Activated T-cell treated with anti-CD3 and anti-CD28 coated beads for 4 hours (primary cell): ENCODE data around the gene OSBPL2.

Experiments
- DNase-seq: peaks from one replicate; pipeline ENCODE4 v3.0.0-alpha.2; 2020

OSBPL2 gene

DNA sequence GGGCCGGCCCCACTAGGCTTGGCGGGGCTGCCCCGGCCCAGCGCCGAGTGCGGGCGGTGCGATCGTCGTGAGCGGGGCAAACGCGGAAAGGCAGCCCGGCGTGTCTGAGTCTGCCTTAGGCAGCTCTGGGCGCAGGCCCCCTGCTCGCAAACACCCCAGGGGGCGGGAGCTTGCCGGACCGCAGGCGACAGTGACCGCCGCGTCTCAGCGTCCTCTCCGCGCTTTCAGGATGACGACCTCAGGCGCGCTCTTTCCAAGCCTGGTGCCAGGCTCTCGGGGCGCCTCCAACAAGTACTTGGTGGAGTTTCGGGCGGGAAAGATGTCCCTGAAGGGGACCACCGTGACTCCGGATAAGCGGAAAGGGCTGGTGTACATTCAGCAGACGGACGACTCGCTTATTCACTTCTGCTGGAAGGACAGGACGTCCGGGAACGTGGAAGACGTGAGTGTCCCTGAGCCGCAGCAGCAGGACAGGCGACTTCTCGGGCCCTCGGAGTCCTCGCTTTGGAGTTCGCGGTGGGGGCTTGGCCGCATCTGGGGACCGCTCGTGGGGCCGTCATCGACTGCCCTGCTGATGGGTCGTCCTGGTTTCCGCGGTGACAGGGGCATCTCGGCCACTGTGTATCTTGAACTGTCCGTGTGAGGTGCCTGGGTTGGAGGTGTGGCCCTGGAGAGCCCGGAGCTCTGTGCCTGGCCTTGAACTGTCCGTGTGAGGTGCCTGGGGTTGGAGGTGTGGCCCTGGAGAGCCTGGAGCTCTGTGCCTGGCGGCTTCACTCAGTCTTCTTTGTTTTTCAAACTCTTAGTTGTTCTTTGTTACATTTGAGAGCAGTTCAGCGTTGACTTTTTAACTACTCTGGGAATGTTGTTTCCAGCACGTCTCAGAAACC is 65.3 kb downstream of the OSBPL2 start:
- DNase-seq = no peak

DNA sequence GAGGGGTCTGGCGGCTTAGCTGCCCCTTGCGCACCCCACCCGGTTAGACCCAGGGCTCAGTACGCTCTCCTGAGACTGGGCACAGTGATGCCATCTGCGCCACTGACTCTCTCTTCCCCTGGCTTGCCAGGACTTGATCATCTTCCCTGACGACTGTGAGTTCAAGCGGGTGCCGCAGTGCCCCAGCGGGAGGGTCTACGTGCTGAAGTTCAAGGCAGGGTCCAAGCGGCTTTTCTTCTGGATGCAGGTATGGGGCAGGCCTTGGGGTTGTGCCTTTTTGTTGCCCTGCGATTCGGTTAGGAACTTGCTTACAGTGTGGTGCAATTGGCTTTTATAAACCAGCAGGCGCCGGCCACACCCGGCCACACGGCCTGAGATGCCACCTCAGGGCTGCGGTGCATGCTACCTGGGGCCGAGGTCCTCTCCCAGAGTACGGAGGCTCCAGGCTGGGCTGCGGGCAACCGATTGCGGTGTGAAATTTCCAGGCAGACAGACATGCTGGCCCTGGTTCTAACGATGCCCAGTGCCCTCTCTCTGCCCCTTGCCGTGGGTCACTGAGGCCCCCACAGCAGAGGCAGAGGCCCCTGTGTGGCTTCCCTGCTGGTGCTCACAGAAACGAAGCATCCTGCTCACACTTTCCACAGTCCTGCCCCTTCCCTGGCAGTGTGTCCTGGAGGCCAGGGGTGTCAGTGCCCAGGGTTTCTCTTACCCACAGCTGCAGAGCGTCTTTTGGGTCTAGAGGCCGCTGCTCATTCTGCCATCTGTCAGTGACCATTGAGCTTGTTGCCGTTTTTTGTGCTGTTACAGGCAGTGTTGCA is 66.2 kb downstream of the OSBPL2 start:
- no peak for DNase-seq

DNA sequence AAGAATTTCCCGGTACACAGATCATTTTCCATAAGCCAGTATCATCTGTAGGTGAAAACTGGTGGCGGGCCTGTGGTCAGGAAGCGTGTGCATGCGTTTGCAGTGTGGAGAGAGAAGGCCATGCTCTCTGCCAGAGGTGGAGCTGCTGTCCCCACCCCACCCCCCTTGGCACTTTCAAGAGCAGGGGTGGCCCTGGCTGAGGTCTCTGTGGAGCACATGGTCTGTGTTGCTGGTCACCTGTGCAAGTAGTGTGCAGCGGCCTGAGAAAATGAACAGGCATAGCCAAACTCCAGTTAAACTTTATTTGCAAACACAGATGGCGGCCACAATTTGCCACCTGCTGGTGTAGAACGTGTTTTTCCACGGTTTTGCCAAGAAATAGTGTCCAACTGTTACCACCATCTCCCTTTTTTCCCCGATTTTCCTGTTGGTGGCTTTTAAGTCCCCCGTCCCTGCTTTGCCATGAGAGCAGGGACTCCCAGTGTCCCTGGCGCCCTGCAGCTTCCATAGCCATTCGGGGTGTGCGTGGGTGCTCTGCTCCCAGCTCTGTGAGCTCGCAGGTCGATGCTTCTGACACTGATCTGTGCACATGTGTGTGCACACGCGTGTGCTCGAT is 66.9 kb downstream of the OSBPL2 start:
- DNase-seq = no peak

DNA sequence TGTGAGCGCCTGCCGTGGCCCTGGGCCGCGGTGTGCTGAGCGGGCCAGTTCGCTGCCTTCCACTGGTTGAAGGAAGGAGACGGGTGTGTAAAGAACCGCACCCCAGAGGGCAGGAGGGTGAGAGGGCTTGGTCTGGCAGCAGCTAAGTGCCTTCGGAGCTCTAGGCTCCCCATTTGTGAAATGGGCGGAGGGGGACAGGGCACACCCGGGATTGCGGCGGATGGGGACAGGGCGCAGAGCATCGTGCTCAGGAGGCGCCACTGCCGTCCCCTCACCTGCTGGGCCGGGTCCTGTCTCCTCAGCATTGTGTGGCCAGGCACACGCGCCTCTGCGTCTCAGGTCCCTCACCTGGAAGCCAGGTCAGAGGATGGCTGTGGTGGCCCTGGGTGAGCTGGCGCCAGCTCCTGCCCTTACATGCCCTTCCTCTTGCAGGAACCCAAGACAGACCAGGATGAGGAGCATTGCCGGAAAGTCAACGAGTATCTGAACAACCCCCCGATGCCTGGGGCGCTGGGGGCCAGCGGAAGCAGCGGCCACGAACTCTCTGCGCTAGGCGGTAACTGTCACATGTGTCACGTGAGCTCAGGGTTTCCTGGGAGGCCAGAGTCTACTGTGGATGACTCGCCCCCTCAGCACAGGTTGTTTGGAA is 67.6 kb downstream of the OSBPL2 start:
- no peak for DNase-seq

DNA sequence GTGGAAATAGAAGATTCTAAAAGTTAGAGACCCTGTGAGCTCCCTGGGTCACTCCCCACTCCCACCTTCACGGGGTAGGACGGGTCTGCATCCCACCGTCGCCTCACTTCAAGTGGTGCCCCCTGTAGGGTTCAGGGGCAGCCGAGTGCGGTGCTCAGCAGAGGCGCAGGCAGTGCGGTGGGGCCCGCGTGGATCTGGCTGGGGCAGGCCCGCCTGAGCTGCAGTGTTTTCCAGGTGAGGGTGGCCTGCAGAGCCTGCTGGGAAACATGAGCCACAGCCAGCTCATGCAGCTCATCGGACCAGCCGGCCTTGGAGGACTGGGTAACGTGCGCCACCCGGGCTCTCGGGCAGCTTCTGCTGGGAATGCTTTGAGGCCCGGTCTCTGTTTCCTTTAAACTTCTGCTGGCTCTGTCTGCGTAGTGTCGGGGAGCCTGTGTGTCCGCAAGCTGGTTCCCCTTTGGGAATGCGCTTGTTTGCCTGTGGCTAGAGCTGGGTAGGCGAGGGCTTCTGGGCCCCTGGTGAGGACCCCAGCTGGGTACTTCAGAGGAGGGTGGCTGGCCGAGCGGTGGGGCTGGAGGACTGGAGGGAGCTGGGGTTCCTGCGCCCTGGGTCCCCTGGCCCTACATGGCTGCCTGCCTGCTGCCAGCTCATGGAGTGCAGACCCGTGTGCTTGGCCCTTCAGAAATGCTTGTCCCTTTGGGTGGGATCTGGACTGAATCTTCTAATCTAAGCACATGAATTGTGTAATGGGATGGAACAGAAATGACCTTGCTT is 68.3 kb downstream of the OSBPL2 start:
- DNase-seq = no peak

DNA sequence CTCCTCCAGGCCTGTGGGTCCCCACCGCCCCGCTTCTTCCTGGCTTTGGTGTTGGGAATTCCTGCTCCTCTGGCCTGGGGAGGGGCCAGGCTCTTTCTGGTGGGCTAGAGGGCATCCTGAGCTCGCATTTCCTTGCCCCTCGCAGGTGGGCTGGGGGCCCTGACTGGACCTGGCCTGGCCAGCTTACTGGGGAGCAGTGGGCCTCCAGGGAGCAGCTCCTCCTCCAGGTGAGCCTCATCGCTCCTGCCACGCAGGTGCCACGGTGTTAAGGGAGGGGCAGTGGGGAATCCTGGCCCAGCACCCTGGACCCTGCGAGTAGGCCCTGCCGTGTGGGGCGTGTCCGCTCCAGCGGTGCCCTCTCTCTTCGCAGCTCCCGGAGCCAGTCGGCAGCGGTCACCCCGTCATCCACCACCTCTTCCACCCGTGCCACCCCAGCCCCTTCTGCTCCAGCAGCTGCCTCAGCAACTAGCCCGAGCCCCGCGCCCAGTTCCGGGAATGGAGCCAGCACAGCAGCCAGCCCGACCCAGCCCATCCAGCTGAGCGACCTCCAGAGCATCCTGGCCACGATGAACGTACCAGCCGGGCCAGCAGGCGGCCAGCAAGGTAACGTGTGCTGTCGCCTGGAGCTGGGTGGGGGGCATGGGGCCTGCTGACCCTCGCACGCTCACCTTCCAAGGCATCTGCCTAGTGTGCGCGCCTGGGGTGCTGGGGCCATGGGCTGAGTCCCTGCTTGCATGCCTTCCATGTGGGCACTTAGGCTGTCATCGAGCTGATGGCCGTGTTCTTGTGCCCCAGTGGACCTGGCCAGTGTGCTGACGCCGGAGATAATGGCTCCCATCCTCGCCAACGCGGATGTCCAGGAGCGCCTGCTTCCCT is 69.1 kb downstream of the OSBPL2 start:
- DNase-seq = no peak

DNA sequence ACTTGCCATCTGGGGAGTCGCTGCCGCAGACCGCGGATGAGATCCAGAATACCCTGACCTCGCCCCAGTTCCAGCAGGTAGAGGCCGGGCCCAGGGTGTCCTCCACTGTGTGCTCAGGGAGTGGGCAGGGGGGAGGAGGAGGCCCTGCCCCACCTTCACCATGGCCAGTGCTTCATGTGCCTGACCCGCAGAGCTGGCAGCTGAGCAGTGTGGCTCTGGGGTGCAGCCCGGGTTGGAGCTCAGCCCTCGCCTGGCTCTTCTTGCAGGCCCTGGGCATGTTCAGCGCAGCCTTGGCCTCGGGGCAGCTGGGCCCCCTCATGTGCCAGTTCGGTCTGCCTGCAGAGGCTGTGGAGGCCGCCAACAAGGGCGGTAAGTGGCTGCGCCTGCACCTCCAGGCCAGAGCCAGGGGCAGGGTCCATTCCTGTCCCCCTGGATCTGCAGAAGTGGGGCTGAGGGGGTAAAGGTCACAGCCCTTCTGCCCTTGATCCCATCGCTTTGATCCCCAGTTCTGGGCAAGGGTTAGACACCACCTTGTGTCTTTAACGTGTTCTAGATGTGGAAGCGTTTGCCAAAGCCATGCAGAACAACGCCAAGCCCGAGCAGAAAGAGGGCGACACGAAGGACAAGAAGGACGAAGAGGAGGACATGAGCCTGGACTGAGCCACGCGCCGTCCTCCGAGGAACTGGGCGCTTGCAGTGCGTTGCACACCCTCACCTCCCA is 69.9 kb downstream of the OSBPL2 start:
- DNase-seq = no peak

DNA sequence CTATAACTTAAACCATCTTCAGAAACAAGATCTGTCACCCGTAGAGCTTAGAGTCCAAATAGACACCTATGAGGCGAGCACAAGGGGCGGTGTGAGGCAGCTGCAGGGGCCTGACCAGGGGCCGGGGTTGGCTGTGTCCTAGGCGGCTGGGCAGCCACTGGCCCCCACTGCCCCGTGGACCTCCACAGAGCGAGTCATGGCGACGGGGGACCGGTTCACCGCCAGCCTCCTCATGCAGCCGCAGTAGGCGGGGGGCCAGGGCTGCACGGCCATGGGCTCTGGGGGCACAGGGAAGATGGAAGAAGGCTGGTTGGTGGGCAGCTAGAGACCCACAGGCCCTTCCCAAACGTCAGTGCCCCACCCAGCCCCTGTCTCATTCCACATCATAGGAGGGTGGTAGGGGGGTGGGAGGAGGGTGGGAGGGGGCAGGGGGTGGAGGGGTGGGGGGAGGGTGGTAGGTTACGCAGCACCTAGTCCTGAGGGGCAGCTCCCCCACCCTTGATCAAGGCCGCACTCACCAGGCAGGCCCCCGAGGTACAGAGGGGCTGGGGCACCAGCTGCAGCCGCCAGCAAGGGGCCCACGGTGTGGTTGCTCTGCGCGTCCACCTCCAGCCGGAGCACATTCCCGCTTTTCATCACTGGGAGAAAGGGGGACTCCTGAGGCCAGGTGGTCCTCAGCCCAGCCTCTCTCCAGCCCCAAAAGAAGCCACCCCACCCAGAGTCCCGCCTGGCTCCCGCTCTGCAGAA is 71.0 kb downstream of the OSBPL2 start:
- no peak for DNase-seq

DNA sequence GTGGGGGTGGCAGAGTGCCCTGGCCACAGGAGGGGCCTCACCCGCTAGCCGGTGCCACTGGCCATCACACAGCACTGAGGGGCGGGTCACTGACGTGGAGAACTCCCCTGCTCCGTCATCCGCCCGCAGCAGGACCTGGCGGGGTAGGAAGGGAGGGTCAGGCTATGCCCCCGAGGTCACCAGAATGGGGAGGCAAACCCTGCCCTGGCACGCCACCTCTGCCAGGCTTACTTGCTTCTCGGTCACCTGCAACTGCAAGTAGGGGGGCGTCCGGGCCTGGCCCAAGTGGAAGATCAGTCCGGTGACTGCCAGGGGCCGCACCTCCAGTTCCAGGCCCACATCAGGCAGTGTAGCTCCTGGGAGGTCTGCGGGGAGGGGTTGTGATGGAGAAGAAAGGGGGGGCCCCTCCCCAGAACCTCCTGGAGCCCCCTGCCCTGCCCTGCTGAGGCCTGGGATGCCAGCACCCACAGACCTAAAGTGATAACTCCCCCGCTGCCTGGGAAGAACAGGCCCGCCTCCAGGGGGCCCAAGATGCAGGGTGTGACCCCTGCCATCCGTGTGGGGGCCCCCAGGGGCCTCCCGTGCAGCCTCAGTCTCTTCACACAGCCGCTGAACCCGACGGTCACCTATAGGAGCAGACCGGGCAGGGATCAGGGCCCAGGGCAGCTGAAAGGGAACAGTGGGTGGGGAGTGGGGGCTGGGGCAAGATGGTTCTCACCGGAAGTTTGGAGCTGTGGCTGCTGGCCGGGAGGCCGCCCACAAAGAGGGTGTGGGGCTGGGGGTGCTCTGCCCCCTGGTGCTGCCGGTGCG is 71.8 kb downstream of the OSBPL2 start:
- no peak for DNase-seq

DNA sequence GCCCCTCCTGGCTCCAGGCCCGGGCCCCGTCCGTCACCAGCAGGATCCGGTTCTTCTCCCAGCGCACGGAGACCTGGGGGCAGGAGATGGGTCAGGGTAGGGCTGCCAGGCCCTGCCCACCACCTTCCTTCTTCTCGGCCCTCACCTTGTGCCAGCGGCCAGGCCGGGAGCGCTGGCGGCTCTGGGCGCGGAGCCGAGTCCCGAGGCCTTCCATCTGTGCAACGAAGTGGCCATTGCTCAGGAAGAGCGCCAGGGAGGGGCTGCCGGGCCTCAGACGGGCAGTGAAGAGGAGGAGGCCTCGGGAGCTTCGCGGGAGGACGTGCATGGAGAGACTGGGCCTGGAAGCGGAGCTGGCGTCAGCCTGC is 72.4 kb downstream of the OSBPL2 start:
- DNase-seq = no peak

DNA sequence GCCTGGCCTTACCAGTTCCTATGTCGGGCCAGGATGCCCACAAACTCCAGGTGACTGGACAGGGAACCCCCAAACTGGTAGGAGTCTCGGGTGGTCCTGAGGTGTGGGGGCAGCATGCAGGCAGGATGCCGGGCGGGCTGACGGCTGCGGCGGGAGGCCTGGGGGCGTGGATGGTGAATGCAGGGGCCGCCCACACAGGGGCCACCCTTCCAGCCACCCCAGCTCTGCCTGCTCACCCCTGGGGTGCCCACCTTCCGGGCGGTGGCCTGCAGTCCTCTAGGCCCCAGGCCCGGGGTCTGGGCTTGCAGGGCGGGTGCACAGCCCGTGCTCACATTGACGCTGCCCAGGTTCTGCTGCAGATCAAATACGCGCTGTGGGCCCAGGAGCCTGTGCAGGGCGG is 72.8 kb downstream of the OSBPL2 start:
- no peak for DNase-seq

DNA sequence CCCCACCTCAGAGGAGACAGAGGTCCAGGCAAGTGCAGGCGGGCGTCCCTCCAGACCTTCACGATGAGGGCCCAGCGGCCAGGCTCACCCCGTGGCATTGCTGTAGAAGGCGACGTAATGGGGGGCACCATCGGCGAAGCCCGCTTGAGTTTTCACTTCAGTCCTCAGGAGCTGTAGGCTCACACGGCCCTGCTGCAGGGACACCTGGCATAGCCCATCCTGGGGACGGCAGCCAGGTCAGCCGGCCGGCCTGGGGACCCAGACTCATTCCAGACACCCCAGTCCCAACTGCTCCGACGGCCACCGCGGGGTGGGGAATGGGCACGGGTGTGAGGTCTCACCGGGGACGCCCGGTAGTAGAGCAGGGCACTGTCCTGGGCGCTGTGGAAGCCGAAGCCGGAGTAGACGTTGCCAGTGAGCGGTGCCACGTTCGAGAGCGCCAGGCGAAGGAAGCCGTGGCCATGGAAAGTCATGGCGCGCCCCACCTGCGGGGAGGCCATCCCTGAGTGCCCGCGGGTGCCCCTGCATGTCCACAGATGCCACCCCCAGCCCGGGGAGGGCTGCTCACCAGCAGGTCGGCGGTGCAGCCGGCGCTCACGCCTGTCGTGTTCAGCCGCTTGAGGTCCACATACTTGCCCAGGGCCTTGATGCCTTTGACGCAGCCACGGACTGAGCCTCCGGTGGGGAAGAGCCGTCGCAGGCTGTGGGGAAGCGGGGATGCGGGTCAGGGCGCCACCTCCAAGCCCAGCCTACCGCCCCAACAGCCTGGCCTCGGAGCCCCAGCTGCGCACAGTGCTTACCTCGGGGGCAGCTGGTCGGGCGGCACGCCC is 73.7 kb downstream of the OSBPL2 start:
- no peak for DNase-seq

DNA sequence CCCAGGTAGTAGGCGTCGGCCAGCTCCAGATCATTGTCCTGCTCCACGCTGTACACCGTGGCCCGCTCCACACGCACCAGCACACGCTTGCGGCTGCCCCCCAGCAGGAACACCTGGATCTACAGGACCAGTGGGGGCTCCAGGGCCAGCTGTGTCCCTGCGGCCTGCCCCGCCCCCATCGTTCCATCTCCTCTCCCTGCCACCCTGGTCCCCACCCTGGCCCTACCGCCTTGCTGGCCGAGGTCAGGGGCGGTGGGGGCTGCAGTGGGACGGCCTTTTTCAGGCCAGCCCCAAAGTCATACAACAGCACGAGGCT is 74.3 kb downstream of the OSBPL2 start:
- no peak for DNase-seq

DNA sequence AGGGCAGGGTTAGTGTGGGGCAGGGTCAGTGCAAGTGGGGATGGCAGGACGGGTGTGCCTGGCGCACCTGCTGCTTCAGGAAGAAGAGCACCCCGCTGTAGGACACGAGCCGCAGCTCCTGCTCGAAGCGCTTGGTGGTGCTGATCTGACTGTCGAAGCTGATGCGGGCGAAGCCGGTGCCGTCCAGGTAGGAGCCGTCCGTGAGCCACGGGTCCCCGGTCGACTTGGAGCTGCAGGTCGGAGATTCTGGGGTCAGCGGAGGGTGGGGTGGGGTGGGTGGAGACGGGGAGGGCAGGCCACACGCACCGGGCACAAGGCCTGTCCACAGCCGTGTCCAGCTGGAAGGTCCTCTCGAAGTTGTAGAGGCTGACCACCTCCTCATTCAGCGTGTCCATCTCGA is 74.7 kb downstream of the OSBPL2 start:
- DNase-seq = no peak

DNA sequence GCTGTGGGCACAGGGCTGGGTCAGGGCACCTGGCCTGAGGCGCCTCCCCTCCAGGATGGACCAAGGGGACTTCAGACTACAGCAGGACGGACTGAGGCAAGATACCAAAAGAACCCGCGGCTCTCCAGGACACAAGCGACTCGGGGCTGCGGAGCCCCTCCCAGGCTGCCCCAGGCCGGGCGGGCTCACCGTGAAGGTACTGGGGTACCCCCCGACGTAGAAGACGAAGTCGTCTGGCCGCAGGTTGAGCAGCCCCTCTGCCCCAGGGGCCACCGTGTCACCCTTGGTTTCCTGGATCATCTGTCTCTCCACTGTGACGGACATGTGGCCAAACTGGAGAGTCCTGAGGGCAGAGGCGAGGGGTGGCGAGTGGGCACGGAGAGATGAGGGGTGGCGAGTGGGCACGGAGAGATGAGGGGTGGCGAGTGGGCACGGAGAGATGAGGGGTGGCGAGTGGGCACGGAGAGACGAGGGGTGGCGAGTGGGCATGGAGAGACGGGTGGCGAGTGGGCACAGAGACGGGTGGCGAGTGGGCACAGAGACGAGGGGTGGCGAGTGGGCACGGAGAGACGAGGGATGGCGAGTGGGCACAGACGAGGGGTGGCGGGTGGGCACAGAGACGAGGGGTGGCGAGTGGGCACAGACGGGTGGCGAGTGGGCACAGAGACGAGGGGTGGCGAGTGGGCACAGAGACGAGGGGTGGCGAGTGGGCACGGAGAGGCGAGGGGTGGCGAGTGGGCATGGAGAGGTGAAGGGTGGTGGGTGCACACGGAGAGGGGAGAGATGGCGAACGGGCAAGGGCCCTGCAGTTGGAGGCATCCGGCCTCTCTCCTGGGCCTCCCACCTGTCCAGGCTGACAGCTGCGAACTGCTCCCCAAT is 75.4 kb downstream of the OSBPL2 start:
- no peak for DNase-seq

DNA sequence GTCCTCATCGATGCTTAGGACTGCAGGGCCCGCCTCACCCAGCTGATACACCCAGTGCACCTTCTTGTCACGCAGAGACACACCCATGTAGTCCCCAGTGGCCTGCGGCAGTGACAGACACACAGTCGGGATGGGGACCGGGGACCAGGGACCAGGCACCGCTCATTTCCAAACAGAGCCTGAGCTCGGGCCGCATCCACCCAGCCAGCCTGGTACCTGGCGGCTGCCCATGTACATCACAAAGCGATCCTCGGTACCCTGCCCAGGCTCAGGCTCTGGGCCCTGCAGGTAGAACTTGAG is 76.0 kb downstream of the OSBPL2 start:
- DNase-seq = no peak

DNA sequence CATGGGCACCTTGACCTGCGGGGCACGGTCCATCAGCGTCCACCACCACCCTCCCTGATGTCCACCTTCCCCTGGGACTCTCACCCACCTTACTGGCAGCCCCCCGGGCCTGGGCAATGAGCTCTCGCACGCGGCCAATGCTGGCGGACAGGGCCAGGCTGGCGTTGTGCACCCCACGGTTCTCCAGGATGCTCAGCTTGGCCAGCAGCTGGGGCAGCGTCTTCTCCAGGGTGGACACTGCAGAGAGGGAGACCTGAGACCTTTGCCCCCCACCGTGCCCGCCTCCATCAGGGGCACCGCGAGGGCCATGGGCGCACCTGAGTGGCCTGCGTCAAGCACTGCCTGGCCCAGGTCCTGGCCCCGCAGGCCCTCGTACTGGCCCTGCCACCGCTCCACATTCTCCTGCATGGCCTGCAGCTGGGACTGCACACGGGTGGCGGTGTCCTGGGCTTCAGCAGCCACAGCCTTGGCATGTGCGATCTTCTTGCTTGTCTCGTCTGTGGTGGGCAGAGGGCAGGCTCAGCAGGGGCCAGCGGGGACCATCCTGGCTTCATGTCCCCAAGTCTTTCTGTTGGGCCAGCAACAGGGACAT is 76.5 kb downstream of the OSBPL2 start:
- DNase-seq = no peak
